ENCODE data around the gene ZNF184.

- peak; percentile 16 for TF ChIP-seq CTCF (IDR thresholded peaks at IDR 0.05; ENCODE audit: insufficient read depth, low read depth, low read length)
- no peak for TF ChIP-seq EZH2 (IDR thresholded peaks at IDR 0.05; ENCODE audit: insufficient read depth, low read length)
Observed at GRCh38 chr6:27495386-27496135, 22.7 kb upstream of the ZNF184 start.

All from astrocyte (in vitro differentiated cells and primary cell).